GM12878 (cell line): ENCODE data around the gene KRTAP17-1.

Source experiments
- CTCF ChIP-seq, 3 experiments: IDR thresholded peaks in 2 of 3; conservative IDR thresholded peaks in 1 of 3; 2 replicates each; pipeline ENCODE4 v1.5.1; 2011; ENCODE audit warnings: low read depth in 3 of 3, low read length in 3 of 3, mild to moderate bottlenecking in 3 of 3, control low read depth in 2 of 3, moderate library complexity in 2 of 3, inconsistent platforms in 1 of 3, mixed read lengths in 1 of 3; ENCODE audit not compliant: control insufficient read depth in 2 of 3, insufficient read depth in 1 of 3; ENCODE audit errors: extremely low read depth in 1 of 3
- RCOR1 ChIP-seq: conservative IDR thresholded peaks from 2 replicates; pipeline ENCODE4 v1.6.1; 2012; ENCODE audit warnings: low read depth, low read length, improper control_type of control experiment
- RFX5 ChIP-seq: IDR thresholded peaks from 2 replicates; pipeline ENCODE4 v1.6.1; 2011; ENCODE audit warnings: low read depth, low read length, improper control_type of control experiment
- SMARCA5 ChIP-seq: fragments of 450-650 bp; IDR thresholded peaks from 2 replicates; pipeline ENCODE4 v1.6.1; 2017; ENCODE audit warnings: mild to moderate bottlenecking

GRCh38 chr17:41308918-41309359 lies 6.6 kb downstream of the KRTAP17-1 start, which contains the start of gene KRTAP16-1:
- TF ChIP-seq SMARCA5: no peak
- no peak for TF ChIP-seq RFX5
- no peak for TF ChIP-seq CTCF (IDR thresholded peaks at IDR 0.05 in 2 of 3, conservative IDR thresholded peaks at IDR 0.05 in 1 of 3; ENCODE audit: control insufficient read depth in 2 of 3, extremely low read depth in 1 of 3, insufficient read depth in 1 of 3, low read depth in 3 of 3, low read length in 3 of 3)
- no peak for TF ChIP-seq RCOR1
